ENCODE measurements around the gene CNOT2. TPM values are rescaled to one million over a fixed set of nuclear protein-coding genes. Genes with fewer than 3 reads are reported as not detected.

The CNOT2 gene
- polyA plus RNA-seq, 1 donor (not counting 4 experiments of a cell fraction or from before 2014, with no cell fraction given): 85.3 TPM

GRCh38 chr12:70365398-70365647 lies 122.1 kb downstream of the CNOT2 start:
- Histone ChIP-seq H3K27me3 (ENCODE audit: control insufficient read depth, extremely low read depth, insufficient read depth, low read length) (peaks cover 23% of the 10 kb centered on the region), H3K4me1 (ENCODE audit: control insufficient read depth, extremely low read depth, insufficient read depth, low read length) (peaks cover 13% of the 10 kb centered on the region), H2AFZ (ENCODE audit: control insufficient read depth, low read length) (peak overlapping the region; percentile 62), H3K27ac (ENCODE audit: control insufficient read depth, insufficient read depth, low read length) (no peak overlapping the region), H3K79me2 (ENCODE audit: control insufficient read depth, insufficient read depth, low read length) (no peaks in the 10 kb centered on the region), H3K4me2 (ENCODE audit: control insufficient read depth, extremely low read depth, insufficient read depth, low read depth, low read length) (peak overlapping the region; percentile 94), H3K36me3 (ENCODE audit: control insufficient read depth in 2 of 2, extremely low read depth in 1 of 2, insufficient read depth in 2 of 2, low read length in 2 of 2) (no peaks in the 10 kb centered on the region), H3K9me3 (ENCODE audit: control insufficient read depth, low read depth, low read length) (no peaks in the 10 kb centered on the region), H3K9me1 (ENCODE audit: control insufficient read depth, extremely low read depth, insufficient read depth, low read length) (no peaks in the 10 kb centered on the region), H3K4me3 (ENCODE audit: control insufficient read depth in 2 of 3, extremely low read depth in 1 of 3, insufficient read depth in 2 of 3, low read depth in 1 of 3, low read length in 3 of 3) (peak overlapping the region; percentile 53 to 90 (median 74)), H3K9ac (ENCODE audit: control insufficient read depth, extremely low read depth, insufficient read depth, low read length) (peak overlapping the region; percentile 37), H4K20me1 (ENCODE audit: control insufficient read depth, extremely low read depth, insufficient read depth, low read length) (no peaks in the 10 kb centered on the region)
- FAIRE-seq: no peak
- no peak for DNase-seq (ENCODE audit: low read depth, low spot score)
- dilution Hi-C loops (cut with MboI; ENCODE audit: extremely low pct_ligation_motif_present, low sequenced_read_pairs): no loop called here
- TF ChIP-seq EZH2 (IDR thresholded peaks at IDR 0.05; ENCODE audit: low read length) (no peak), CTCF (optimal IDR thresholded peaks at IDR 0.05 in 1 of 3, IDR thresholded peaks at IDR 0.05 in 1 of 3, conservative IDR thresholded peaks at IDR 0.05 in 1 of 3; ENCODE audit: extremely low read depth in 1 of 3, insufficient read depth in 2 of 3, low read length in 3 of 3) (no peak)

- FAIRE-seq (no peak), DNase-seq (ENCODE audit: low read depth, low spot score) (no peak)
- dilution Hi-C loops (cut with MboI; ENCODE audit: extremely low pct_ligation_motif_present, low sequenced_read_pairs): no loop called here
- peak within 1 kb of the TSS; percentile 94 for H3K4me2 ChIP-seq (ENCODE audit: control insufficient read depth, extremely low read depth, insufficient read depth, low read depth, low read length)
- no peak within 1 kb of the TSS for H3K27ac ChIP-seq (ENCODE audit: control insufficient read depth, insufficient read depth, low read length)
- no peaks in the 10 kb centered on the region for H3K9me3 ChIP-seq (ENCODE audit: control insufficient read depth, low read depth, low read length)
- H3K9me1 ChIP-seq (ENCODE audit: control insufficient read depth, extremely low read depth, insufficient read depth, low read length): no peaks in the 10 kb centered on the region
- peaks cover 23% of the 10 kb centered on the region for H3K27me3 ChIP-seq (ENCODE audit: control insufficient read depth, extremely low read depth, insufficient read depth, low read length)
- H3K36me3 ChIP-seq (ENCODE audit: control insufficient read depth in 2 of 2, extremely low read depth in 1 of 2, insufficient read depth in 2 of 2, low read length in 2 of 2): no peaks in the 10 kb centered on the region
- peak within 1 kb of the TSS; percentile 41 for H3K9ac ChIP-seq (ENCODE audit: control insufficient read depth, extremely low read depth, insufficient read depth, low read length)
- H2AFZ ChIP-seq (ENCODE audit: control insufficient read depth, low read length): peak within 1 kb of the TSS; percentile 94
- H3K79me2 ChIP-seq (ENCODE audit: control insufficient read depth, insufficient read depth, low read length): no peaks in the 10 kb centered on the region
- no peaks in the 10 kb centered on the region for H4K20me1 ChIP-seq (ENCODE audit: control insufficient read depth, extremely low read depth, insufficient read depth, low read length)
- TF ChIP-seq CTCF (optimal IDR thresholded peaks at IDR 0.05 in 1 of 3, IDR thresholded peaks at IDR 0.05 in 1 of 3, conservative IDR thresholded peaks at IDR 0.05 in 1 of 3; ENCODE audit: extremely low read depth in 1 of 3, insufficient read depth in 2 of 3, low read length in 3 of 3) (no peak), EZH2 (IDR thresholded peaks at IDR 0.05; ENCODE audit: low read length) (no peak)
- H3K4me1 ChIP-seq (ENCODE audit: control insufficient read depth, extremely low read depth, insufficient read depth, low read length): peaks cover 13% of the 10 kb centered on the region
- H3K4me3 ChIP-seq (ENCODE audit: control insufficient read depth in 2 of 3, extremely low read depth in 1 of 3, insufficient read depth in 2 of 3, low read depth in 1 of 3, low read length in 3 of 3): peak within 1 kb of the TSS; percentile 53 to 90 (median 77)
These were observed 122.7 kb downstream of the CNOT2 start, which contains the start of gene KCNMB4 for GRCh38 chr12:70365648-70366518. TSS of gene KCNMB4 (plus strand) at chr12:70366290. CDS start at chr12:70366735, 445 bp downstream.
